NCI-H446 (cell line): Measurements from ENCODE around the gene MRPS18B.
"Not testable (repeated sequence)": the region's sequence is repeated elsewhere in the genome, so short reads cannot be mapped to it uniquely, and the experiment has no call there.

Experiments
- DNase-seq, 2 experiments: peaks; one replicate each; lab custom pipeline; 2025; lab: John Stamatoyannopoulos, UW

The MRPS18B gene

DNA sequence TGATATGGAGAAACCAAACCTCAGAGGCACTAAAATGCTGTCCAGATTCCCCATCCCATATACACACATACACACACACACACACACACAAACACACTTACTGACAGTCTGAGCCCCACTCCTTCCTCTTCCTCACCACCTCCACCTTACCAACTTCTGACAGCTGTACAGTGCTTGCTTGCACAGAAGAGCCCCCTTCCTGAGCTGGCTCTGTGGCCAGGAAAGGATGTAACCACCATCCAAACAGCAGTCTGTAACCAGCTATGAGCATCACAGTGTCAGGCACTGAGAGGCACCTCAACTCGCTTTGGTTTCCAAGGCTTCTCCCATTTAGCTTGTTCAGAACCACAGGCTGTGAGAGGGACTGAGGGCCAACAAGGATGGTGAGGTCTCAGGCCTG lies 23.4 kb downstream of the MRPS18B start:
- no peak for DNase-seq

DNA sequence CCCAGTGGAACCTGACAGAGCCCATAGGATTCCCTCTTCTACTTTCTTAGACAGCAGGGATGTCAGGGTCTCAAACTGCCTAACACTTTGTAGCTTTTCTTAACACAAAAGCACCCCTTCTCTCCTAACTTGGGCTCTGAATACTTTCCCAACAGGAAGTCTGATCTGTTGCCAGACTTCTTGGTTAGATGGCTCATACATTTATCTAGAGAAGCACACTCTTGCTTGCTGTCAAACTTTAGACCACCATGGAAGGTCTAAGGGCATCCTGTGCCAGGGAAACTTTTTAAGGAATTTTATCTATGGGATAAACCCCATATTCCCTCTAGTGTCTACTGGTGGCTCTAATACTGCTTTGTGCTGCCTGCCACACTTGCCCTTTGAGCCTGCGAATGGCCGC lies 26.0 kb downstream of the MRPS18B start:
- DNase-seq, result no peak

DNA sequence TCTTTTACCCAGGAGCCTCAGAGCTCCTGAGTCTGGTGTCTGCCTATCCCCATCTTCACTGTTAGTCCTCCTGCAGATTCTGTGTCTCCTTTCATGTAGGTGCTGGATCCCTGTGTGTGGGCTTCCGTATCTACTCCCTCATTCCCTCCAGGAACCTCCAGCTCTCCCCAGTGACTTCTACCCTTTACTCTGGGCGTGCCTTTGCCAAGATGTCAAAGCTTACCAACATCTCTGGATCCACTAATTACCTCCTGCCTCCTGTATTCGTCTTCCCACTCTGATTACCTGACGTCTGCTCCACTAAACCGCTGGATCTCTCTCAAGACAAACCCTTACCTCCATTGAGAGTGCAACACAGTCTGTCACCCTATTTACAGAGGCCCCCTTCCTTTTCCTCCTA lies 27.1 kb downstream of the MRPS18B start:
- no peak for DNase-seq

DNA sequence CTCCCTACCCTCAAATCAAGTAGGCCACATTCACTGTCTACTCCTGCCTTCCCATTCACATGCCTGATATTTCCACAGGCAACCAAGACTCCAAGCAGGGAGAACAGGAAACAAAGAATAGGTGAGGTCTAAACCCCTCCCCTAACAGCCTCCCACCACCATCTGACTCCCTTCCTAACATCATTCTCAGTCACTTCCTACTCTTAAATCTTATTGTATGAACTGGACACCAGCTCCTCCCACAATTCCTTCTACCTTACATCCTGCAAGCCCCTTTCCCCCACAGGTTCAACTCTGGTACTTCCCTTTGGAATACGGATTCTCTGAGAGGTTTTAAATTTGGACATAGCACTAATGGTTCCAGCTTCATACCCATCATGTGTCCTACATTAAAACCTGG lies 28.3 kb downstream of the MRPS18B start:
- no peak for DNase-seq

DNA sequence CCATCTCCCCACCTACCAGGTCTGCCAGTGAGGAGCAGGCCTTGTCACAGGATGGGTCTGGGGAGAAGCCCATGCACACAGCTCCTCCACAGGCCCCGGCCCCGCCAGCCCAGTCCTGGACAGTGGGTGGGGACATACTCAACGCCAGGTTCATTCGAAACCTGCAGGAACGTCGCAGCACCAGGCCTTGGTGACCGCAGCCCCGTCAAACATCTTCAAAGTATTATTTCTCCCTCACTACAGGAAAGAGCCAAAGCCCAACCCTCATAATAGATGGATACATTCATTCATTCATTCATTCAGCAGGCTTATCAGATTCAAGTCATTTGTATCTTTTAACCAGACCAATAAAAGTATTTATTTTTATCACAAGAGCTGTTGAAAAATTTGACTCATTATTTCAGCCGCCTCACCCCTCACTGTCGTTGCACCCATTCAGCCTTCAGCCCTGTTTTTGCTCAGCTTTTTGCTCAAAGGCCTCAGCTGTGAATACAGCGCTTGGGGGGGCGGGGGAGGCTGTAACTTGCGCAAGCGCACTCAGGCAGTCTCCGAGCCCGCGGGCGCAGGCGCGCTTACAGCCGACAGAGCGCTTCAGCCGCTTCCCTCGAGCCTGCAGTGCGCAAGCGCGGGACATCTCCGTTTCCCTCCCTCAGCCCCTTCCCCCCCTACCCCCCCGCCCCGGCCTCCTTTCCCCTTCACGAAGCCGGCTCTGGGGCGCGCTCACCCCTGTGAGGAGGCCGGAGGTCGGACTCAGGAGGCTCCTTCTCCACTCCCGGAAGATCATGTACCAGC lies 29.0 kb downstream of the MRPS18B start, which contains the start of gene C6orf136:
C6orf136 (plus strand) TSS at position 684 of the 792 bp plus-strand sequence; CDS start at position 783, 99 bp downstream.
- DNase-seq, result peak; percentile 85 to 95

DNA sequence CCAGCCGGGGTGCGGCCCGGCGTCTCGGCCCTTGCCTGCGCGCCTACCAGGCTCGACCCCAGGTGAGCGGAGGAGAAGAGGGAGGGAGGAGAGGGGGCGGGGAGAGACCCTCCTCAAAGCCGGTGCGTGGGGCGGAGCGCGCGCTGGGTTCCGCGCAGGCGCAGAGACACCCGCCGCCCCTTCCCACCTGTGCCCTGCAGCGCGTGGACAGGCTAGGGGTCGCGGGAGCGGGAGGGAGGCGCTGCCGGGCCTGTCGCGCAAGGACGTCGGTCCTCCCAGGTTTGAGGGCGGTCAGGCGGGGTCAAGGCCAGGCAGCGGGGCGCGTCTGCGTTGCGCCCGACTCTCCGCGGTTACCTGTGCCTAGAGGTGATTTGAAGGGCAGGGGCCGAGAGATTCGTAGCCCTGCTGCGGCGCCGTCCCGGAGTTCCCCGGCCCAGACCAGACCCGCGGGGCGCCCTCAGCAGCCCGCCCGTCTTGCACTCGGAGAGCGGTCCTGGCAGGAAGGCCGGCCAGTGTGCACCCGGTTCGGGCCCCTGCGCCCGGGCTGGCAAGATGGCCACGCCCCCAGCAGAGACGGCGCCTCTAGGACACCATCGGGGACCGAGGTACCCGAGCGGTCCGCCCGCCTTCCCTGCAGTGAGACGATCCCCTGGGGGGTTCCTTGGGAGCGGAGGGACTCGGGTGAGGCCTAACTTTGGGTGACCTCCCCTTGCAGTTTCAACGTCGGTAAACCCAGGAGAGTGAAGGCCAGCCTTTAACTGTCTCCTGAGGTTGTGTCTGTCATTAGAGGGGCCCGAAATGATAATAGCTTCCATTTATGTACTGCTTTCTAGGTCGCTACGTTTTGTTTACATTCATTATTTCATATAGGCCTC lies 29.8 kb downstream of the MRPS18B start:
- peak; percentile 68 to 83 for DNase-seq

DNA sequence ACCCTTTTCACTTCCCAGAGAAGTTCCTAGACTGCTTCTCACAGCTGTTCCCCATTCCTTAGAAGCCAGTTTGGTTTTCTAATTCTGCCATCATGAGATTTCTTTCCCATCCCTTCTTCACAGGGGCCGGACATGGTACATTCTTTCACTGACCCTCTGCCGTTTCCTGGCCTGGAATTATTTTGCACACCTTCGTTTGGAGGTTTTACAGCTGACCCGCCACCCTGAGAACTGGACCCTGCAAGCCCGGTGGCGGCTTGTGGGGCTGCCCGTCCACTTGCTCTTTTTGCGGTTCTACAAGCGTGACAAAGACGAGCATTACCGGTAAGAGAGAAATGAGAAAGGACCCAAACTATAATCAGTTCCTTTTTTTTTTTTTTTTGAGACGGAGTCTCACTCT lies 33.5 kb downstream of the MRPS18B start:
- no peak for DNase-seq

DNA sequence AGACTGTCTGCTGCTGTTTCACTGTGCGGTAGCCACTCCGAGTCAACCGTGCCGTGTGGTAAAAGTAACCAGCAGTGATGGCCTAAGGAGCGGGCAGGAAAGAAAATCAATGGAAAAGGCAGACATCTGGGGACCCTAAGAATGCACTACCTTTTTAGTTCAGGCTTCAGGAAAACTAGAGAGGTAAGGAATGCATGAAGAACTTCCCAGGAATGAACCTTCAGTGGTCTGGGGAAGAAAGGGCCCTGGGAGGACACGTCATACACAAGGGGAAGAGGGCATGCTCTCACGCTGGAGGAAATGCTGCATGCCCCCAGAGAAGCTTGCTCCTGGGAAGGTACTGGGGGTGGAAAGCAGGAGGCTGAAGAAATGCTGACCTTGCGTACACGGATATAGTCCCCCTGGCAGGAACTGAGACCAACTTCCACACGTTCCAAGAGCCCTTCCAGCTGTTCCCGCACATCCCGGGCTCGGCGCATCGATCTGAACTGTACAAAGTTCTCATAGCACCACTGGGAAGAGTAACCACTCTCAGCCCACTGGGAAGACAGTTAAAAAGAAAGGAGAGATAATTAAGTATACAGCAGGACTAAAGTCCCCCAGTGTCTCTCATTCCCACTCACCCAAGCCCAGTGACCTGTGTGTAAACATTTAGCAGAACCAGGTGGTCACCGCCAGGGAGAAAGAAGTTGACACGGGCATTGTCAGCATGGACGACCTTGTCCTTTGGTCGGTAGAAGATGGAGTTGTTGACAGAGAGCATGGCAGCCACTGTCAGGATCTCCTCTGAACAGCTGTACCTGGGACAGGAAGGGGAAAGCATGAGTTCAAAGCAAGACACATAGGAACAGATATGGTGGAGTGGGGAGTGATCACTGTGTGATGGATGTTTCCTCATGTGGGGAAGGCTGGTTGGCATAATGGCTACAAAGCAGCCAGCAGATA lies 37.4 kb downstream of the MRPS18B start:
- no peak for DNase-seq

DNA sequence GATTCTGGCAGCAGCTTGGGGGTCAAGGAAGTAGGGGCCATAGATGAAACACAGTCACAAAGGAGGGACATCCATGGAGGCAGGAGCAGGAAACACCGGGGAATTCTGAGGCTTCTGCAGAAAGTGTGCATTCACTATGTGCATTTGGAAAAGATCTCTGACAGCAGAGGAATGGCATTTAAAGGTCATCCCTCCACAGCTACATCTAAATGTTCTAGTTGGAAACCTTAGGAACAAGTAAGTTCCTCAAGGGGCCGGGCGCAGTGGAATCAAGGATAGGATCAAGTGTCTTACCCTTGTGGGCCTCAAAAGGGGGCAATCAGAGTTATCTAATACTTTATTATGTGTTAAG lies 38.1 kb downstream of the MRPS18B start:
- DNase-seq, result no peak

DNA sequence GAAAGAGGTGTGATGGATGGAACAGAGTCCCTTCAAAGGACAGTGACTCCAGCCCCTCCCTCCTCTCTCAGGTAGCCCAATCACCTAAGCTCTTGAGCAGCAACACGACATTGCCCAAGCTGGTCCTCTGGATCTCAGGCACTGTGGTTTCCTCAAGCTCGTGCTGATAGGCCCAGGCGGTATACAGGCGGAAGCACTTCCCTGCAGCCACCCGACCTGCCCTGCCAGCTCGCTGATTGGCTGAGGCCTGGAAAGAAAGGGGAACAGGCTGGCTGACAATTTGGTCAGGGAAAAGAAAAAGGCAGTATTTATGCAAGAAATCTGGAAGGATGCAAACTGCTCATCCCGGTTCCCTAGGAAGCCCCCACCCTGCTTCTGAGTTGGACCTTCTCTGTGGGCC lies 38.9 kb downstream of the MRPS18B start:
- DNase-seq, result no peak

DNA sequence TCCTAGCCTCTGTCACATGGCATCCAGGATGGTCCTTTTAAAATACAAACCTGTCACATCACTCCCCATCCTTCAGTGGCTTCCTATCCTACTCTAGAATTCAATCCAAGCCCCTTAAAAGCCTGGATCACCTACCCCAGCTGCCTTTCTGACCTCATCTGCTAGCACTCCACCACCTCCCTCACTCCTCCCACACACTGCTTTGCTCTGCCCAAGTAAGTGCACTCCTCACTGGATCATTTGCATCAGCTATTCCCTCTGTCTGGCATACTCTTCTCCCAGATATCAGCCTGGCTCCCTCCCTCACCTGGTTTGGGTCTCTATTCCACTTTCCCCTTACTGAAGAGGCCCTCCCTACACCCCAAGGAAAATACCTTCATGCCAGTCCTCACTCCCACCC lies 39.8 kb downstream of the MRPS18B start:
- no peak for DNase-seq

DNA sequence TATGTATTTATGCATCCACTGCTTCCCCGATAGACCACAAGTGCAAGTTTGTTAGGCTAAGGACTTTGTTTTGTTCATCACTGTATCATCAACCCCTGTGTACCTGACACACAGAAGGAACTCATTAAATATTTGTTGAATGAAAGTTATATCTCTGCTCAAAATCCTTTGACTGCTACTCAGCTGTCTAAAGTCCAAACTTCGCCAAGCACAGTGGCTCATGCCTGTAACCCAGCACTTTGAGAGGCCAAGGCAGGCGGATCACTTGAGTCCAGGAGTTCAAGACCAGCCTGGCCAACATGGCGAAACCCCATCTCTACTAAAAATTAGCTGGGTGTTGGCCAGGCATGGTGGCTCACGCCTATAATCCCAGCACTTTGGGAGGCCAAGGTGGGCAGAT lies 40.3 kb downstream of the MRPS18B start:
- DNase-seq, result not testable (repeated sequence)

DNA sequence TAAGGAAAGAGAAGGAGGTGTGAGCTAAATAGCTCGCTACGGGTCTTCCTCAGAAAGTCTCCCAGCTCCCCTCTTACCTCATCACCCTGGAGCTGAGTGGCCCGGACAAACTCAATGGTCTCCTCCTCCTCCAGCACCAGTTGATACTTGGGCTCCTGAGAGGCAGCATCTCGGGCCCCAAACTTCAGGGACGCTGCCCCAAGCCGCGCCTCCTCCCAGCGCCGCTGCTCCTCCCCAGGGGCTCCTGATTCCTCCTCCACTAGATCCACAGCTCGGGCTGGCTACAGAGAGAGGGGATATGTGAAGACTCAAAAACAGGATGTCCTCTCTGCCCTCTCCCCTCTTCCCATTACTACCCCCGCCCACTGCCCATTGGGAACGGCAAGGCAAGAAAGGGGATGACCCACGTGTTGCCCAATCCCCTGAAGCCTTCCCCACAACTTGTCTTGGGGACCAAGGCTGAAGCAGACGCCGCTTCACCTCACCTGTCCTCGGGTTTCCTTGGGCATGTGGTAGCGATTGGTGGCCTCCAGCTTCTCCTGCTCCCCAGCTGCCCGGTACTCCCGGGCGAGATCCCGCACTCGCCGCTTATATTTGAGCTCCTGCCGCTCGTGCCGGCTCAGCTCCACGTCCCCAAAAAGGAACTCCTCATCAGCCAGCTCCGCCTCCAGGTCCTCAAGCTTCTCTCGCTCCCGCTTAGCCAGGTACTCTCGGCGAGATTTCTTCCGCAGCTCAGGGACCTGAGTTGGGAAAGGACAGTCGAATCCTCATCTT lies 47.5 kb downstream of the MRPS18B start:
- no peak for DNase-seq

DNA sequence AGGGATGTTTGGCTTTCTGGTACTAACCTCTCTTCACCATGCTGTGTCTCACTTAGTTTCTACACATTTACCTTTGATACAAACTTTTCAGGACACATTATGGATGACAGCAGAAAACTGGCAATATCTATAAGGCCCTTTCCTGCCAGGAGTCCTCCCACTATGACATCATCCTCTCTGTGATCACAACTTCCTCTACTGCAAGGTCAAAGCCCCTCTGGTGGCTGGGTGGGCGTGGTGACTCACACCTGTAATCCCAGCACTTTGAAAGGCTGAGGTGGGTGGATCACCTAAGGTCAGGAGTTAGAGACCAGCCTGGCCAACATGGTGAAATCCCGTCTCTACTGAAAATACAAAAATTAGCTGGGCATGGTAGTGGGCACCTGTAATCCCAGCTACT lies 48.7 kb downstream of the MRPS18B start:
- DNase-seq, result not testable (repeated sequence)

DNA sequence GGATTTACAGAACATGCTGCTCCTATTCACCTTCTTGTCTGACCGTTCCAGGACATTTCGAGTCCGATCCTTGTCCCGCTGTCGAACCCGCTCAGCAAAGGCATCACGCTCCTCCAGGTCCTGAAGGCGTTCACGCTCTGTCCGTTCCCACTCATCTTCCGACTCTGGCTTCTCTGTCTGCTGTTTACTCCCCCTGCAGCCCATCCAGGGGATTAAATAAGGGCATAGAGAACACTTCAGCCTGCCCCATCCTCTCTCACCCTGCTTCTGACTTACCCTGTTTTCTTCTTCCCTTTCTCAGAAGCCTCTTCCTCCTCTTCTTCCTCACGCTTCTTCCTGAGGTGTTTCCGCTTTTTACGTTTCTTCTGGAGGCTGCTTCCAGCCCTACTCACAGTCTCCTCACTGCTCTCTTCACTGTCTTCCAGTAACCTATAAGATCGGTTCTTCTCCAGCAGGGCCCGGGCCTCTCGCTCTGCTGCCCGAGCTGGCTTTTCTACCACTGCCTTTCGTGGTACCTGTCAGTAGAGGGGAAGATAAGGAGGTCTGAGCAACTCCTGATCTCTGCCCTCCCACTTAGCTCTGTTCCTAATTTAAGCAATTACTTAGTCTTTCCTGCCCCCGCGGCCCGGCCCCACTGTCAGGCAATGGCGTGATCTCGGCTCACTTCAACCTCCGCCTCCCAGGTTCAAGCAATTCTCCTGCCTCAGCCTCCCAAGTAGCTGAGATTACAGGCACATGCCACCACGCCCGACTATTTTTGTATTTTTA lies 53.3 kb downstream of the MRPS18B start:
- no peak for DNase-seq

DNA sequence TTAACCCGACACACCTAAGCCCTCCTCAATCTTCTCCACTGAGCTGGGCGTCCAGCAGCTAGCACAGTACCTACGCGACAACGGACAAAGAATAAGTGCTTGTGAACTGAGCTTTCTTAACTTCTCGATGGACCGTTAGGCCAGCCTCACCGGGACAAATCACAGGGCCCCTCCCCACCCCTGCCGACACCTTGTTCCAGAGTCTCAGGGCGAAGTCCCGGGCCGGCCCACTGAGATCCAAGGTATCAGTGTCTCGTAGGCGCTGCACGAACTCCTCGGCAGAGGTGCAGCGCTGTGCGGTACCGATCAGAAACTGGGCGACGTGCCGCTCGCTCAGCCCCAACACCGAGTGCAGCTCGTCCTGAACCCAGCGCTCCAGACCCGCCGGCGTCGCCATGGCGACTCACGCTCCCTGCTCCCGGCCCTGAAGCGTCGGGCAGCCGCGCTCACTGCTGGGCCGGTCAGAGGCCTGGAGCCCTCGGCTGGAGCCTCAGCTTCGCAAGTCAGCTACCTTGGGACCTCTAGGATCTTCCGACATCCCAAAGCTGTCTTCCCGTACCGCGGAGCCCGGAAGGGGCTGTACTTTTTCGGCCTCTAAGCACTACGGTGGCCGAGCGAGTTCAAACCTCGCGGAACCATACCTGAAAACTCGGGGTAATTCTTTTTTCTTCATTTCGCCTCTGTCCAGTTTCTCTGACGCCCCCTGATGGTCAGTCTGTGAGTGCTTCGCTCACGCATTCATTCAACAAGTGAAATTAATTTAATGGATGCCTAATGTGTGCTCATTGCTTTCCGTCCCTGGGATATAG lies 55.0 kb downstream of the MRPS18B start, which contains the start of gene DHX16:
DHX16 (minus strand) TSS at position 562 of the 809 bp plus-strand sequence; CDS start at position 397, 165 bp downstream.
- DNase-seq, result peak; percentile 93 to 95
